HG03457 (cell line): ENCODE results near the gene DRAXIN.

Source experiments
- ATAC-seq: cut with Tn5 transposase; IDR thresholded peaks from one replicate; pipeline ENCODE4 v1.9.1; 2021; ENCODE audit warnings: moderate number of reproducible peaks; ENCODE audit not compliant: unreplicated experiment

DRAXIN gene

GRCh38 chr1:11707621-11708276 is 16.2 kb downstream of the DRAXIN start:
- ATAC-seq = no peak

GRCh38 chr1:11708554-11709350 is 17.2 kb downstream of the DRAXIN start:
- no peak for ATAC-seq

- ATAC-seq = no peak
Measured at GRCh38 chr1:11711490-11711889, 20.0 kb downstream of the DRAXIN start.

GRCh38 chr1:11712285-11712684 is 20.8 kb downstream of the DRAXIN start:
- ATAC-seq = no peak

- no peak for ATAC-seq
Measured at GRCh38 chr1:11713095-11713494, 21.6 kb downstream of the DRAXIN start.

- no peak for ATAC-seq
Measured at GRCh38 chr1:11714831-11715575, 23.5 kb downstream of the DRAXIN start.

GRCh38 chr1:11719313-11720032 is 28.0 kb downstream of the DRAXIN start:
- no peak for ATAC-seq

- ATAC-seq = no peak
Measured at GRCh38 chr1:11720033-11720376, 28.5 kb downstream of the DRAXIN start.

GRCh38 chr1:11720525-11720924 is 29.0 kb downstream of the DRAXIN start:
- no peak for ATAC-seq

GRCh38 chr1:11721311-11721710 is 29.8 kb downstream of the DRAXIN start:
- ATAC-seq = no peak

- ATAC-seq = no peak
Measured at GRCh38 chr1:11722538-11722937, 31.0 kb downstream of the DRAXIN start.

- no peak for ATAC-seq
Measured at GRCh38 chr1:11725616-11726015, 34.1 kb downstream of the DRAXIN start.

GRCh38 chr1:11727119-11727518 is 35.6 kb downstream of the DRAXIN start:
- ATAC-seq = no peak

- no peak for ATAC-seq
Measured at GRCh38 chr1:11728126-11728806, 36.8 kb downstream of the DRAXIN start.

GRCh38 chr1:11729155-11729497 is 37.6 kb downstream of the DRAXIN start:
- ATAC-seq = no peak

GRCh38 chr1:11729498-11730428 is 38.3 kb downstream of the DRAXIN start:
- ATAC-seq = no peak

- no peak for ATAC-seq
Measured at GRCh38 chr1:11730429-11730891, 39.0 kb downstream of the DRAXIN start.

- ATAC-seq = no peak
Measured at GRCh38 chr1:11731691-11732283, 40.3 kb downstream of the DRAXIN start.

- ATAC-seq = no peak
Measured at GRCh38 chr1:11733306-11733705, 41.8 kb downstream of the DRAXIN start.
